Measurements from ENCODE around the gene ST3GAL3. TPM values are rescaled to one million over a fixed set of nuclear protein-coding genes. Genes with fewer than 3 reads are reported as not detected.

The ST3GAL3 gene
- total and polyA plus RNA-seq, 2 donors (not counting 3 experiments of a cell fraction or from before 2014, with no cell fraction given): 14.3 to 35.8 TPM

- intact Hi-C loops (cut with micrococcal nuclease): no loop called here
- CTCF ChIA-PET: interaction anchor here (1.0 to 1.5 kb wide), 2 partner anchors 13 to 185 kb away, joined by 3 to 6 read pairs; no protein-coding TSS in a partner anchor
- no peak for FAIRE-seq
Observed at GRCh38 chr1:43750083-43750482, 42.7 kb downstream of the ST3GAL3 start.

More at GRCh38 chr1:43750083-43750482, 42.7 kb downstream of the ST3GAL3 start:
- Histone ChIP-seq H3K4me1 (ENCODE audit: control insufficient read depth, extremely low read depth, insufficient read depth, low read length) (no peaks in the 10 kb centered on the region), H2AFZ (ENCODE audit: low read depth, low read length) (no peak overlapping the region), H3K36me3 (ENCODE audit: control insufficient read depth in 2 of 2, extremely low read depth in 1 of 2, insufficient read depth in 2 of 2, low read length in 2 of 2) (no peaks in the 10 kb centered on the region), H3K9me1 (replicated peaks; ENCODE audit: control insufficient read depth, extremely low read depth, insufficient read depth, low read length) (no peaks in the 10 kb centered on the region), H3K4me2 (ENCODE audit: insufficient read depth, low read length) (no peak overlapping the region), H3K27ac (ENCODE audit: insufficient read depth, low read depth, low read length) (no peak overlapping the region), H3K4me3 (replicated peaks in 1 of 3; ENCODE audit: insufficient read depth in 1 of 3, low read depth in 1 of 3, low read length in 3 of 3) (no peak overlapping the region), H3K27me3 (ENCODE audit: control insufficient read depth in 2 of 2, insufficient read depth in 2 of 2, low read length in 2 of 2) (no peaks in the 10 kb centered on the region), H3K79me2 (ENCODE audit: control insufficient read depth, insufficient read depth, low read length) (no peaks in the 10 kb centered on the region), H3K9me3 (replicated peaks; ENCODE audit: control insufficient read depth, insufficient read depth, low read length) (no peaks in the 10 kb centered on the region), H4K20me1 (replicated peaks; ENCODE audit: control insufficient read depth, extremely low read depth, insufficient read depth, low read length) (no peaks in the 10 kb centered on the region), H3K9ac (replicated peaks; ENCODE audit: extremely low read depth, insufficient read depth, low read length) (no peak overlapping the region)
- POLR2A ChIA-PET: no interaction called here
- no peak for TF ChIP-seq MYC (IDR thresholded peaks at IDR 0.05; ENCODE audit: low read depth, low read length)
- TF ChIP-seq EZH2 (IDR thresholded peaks at IDR 0.05; ENCODE audit: borderline replicate concordance, low read depth, low read length, severe bottlenecking): no peak
- no peak for TF ChIP-seq FOS (IDR thresholded peaks at IDR 0.05; ENCODE audit: borderline replicate concordance, insufficient read depth, low read length)
- TF ChIP-seq POLR2A (IDR thresholded peaks at IDR 0.05; ENCODE audit: low read depth, low read length): no peak
- no peak for TF ChIP-seq MAX (IDR thresholded peaks at IDR 0.05; ENCODE audit: insufficient read depth, insufficient read length)
- TF ChIP-seq GATA2 (IDR thresholded peaks at IDR 0.05; ENCODE audit: insufficient read depth, insufficient read length, low read depth, low read length): no peak
- TF ChIP-seq JUN (IDR thresholded peaks at IDR 0.05; ENCODE audit: borderline replicate concordance, insufficient read depth, insufficient read length, low read depth): no peak
- no peak for TF ChIP-seq POLR2AphosphoS5 (IDR thresholded peaks at IDR 0.05; ENCODE audit: insufficient read depth, low read depth, low read length)
- TF ChIP-seq CTCF (IDR thresholded peaks at IDR 0.05; ENCODE audit: extremely low read depth in 1 of 2, insufficient read depth in 1 of 2, low read depth in 1 of 2, low read length in 2 of 2): no peak
- BruUV-seq (replicated peaks): no TSS peak
- no peak for DNase-seq (ENCODE audit: low read depth, low spot score)
- dilution Hi-C loops (cut with MboI; ENCODE audit: extremely low pct_ligation_motif_present, low sequenced_read_pairs): loop anchor here (25.0 kb wide), 1 partner anchor 187 kb away; the partner anchor contains the start of genes ARTN and IPO13
